Measurements from ENCODE around the gene TMEM266.
A peak's percentile ranks its signal among the peaks of the same experiment; 100 is the strongest.

Gene TMEM266

GRCh38 chr15:76060118-76060989 is 569 bp downstream of the TMEM266 start:
- no peak for DNase-seq (ENCODE audit: low spot score)
- no peak overlapping the region for H3K27ac ChIP-seq
- H3K4me3 ChIP-seq: peak overlapping the region; percentile 85
- no peak for TF ChIP-seq CTCF (IDR thresholded peaks at IDR 0.05)

GRCh38 chr15:76061700-76062099 is 1.9 kb downstream of the TMEM266 start:
- H3K27ac ChIP-seq: no peak overlapping the region

GRCh38 chr15:76062286-76062685 is 2.5 kb downstream of the TMEM266 start:
- no peak overlapping the region for H3K4me3 ChIP-seq
- no peak for DNase-seq (ENCODE audit: low spot score)
- no peak for TF ChIP-seq CTCF (IDR thresholded peaks at IDR 0.05)
- no peak overlapping the region for H3K27ac ChIP-seq

More at GRCh38 chr15:76061700-76062099, 1.9 kb downstream of the TMEM266 start:
- TF ChIP-seq CTCF (IDR thresholded peaks at IDR 0.05): no peak
- H3K4me3 ChIP-seq: no peak overlapping the region
- no peak for DNase-seq (ENCODE audit: low spot score)

GRCh38 chr15:76064375-76064774 is 4.6 kb downstream of the TMEM266 start:
- H3K27ac ChIP-seq: no peak overlapping the region
- TF ChIP-seq CTCF (IDR thresholded peaks at IDR 0.05): no peak
- DNase-seq (ENCODE audit: low spot score): no peak
- H3K4me3 ChIP-seq: no peak overlapping the region

GRCh38 chr15:76065245-76065644 is 5.5 kb downstream of the TMEM266 start:
- TF ChIP-seq CTCF (IDR thresholded peaks at IDR 0.05): no peak
- DNase-seq (ENCODE audit: low spot score): no peak
- no peak overlapping the region for H3K27ac ChIP-seq
- H3K4me3 ChIP-seq: no peak overlapping the region

- TF ChIP-seq CTCF (IDR thresholded peaks at IDR 0.05): no peak
- no peak overlapping the region for H3K4me3 ChIP-seq
- no peak overlapping the region for H3K27ac ChIP-seq
- no peak for DNase-seq (ENCODE audit: low spot score)
Measured at GRCh38 chr15:76065793-76066192, 6.0 kb downstream of the TMEM266 start.

GRCh38 chr15:76070192-76070591 is 10.4 kb downstream of the TMEM266 start:
- no peak for TF ChIP-seq CTCF (IDR thresholded peaks at IDR 0.05)
- H3K27ac ChIP-seq: no peak overlapping the region
- H3K4me3 ChIP-seq: no peak overlapping the region
- DNase-seq (ENCODE audit: low spot score): no peak
